GM12875 (cell line): ENCODE data around the gene NAA10.

ENCODE experiments used
- H3K4me3 ChIP-seq: one replicate; pipeline ENCODE4 v1.5.1; 2011; ENCODE audit warnings: low read depth, low read length, control low read depth
- TF ChIP-seq, protein P1 (sequence below): IDR thresholded peaks from 2 replicates; pipeline ENCODE4 v1.5.1; 2011; ENCODE audit warnings: low read depth, mild to moderate bottlenecking, control low read depth, inconsistent platforms, low read length, moderate library complexity, borderline replicate concordance; ENCODE audit not compliant: insufficient read depth

The NAA10 gene

DNA sequence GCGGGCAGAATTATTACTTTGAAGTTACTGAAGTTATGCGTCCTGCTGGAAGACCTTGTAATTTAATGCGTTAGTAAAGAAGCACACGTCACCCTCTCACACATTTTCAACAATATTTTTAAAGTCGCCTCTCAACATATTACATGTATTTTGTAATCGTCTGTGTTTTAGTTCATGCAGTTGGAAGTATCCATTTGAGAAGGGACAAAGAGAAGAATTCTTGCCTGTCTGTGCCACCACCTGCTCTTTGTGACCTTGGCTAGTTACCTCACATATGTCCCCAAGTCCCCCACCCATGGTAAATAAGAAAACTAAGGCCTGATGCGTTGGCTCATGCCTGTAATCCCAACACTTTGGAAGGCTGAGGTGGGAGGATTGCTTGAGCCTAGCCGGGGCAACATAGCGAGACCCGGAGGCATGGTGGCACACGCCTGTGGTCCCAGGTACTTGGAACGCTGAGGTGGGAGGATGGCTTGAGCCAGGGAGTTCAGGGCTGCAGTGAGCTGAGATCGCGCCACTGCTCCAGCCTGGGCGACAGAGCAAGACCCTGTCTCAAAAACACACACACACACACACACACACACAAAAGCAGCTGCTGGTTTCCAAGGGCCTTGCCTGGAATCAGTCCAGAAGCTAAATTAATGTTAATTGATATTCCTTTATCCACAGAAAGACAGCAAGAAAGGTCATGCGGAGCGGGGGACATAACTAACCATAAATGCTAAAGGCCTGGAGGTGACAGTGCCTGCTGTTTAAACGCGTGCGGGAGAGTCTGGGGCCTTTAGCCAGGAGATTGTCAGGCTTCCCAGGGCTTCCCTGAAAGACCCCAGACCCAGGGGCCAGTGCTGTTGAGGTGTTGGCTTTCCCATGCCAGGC lies 38.5 kb upstream of the NAA10 start:
- H3K4me3 ChIP-seq, result peak overlapping the region; percentile 100
- TF ChIP-seq, protein P1, sequence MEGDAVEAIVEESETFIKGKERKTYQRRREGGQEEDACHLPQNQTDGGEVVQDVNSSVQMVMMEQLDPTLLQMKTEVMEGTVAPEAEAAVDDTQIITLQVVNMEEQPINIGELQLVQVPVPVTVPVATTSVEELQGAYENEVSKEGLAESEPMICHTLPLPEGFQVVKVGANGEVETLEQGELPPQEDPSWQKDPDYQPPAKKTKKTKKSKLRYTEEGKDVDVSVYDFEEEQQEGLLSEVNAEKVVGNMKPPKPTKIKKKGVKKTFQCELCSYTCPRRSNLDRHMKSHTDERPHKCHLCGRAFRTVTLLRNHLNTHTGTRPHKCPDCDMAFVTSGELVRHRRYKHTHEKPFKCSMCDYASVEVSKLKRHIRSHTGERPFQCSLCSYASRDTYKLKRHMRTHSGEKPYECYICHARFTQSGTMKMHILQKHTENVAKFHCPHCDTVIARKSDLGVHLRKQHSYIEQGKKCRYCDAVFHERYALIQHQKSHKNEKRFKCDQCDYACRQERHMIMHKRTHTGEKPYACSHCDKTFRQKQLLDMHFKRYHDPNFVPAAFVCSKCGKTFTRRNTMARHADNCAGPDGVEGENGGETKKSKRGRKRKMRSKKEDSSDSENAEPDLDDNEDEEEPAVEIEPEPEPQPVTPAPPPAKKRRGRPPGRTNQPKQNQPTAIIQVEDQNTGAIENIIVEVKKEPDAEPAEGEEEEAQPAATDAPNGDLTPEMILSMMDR, result no peak

DNA sequence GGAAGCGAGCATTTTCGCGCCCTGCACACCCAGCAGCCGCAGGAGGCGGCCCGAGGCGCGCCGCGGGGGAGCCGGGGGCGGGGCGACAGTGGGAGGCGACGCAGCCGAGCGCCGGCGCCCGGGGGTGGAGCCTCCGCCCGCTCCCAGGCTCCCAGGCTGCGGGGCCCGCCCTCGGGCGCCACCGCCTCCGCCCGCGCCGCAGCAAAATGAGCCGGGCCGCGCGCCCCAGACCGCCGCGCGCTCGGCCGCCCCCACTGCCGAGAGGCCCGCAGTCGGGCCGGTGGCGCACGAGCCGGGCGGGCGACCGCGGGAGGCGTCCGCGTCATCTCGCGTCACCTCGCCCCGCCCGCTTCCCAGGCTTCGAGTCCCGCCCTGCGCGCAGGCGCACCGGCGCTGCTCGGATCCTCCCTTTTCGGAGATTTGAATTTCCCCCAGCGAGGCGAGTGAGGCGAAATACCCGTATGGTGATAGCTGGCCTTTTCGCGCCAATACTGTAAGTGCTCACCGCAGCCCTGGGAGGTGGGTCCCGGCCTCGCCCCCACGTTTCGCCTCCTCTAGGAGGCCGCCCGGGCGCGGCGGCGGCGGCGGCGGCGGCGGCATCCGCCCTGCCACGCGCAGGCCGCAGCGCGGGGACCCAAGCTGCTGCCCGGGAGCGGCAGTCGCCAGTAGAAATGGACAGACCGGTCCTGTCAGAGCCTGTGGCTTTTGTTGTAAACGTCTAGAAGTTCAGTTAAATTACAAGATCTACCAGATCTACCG lies 37.7 kb upstream of the NAA10 start, which contains the start of gene TMEM187:
Gene TMEM187, plus strand, starts transcription at position 387 of the 759 bp plus-strand sequence. CDS start 9,309 bp downstream, outside the sequence.
- peak within 1 kb of the TSS; percentile 100 for H3K4me3 ChIP-seq
- TF ChIP-seq, protein P1, result no peak

DNA sequence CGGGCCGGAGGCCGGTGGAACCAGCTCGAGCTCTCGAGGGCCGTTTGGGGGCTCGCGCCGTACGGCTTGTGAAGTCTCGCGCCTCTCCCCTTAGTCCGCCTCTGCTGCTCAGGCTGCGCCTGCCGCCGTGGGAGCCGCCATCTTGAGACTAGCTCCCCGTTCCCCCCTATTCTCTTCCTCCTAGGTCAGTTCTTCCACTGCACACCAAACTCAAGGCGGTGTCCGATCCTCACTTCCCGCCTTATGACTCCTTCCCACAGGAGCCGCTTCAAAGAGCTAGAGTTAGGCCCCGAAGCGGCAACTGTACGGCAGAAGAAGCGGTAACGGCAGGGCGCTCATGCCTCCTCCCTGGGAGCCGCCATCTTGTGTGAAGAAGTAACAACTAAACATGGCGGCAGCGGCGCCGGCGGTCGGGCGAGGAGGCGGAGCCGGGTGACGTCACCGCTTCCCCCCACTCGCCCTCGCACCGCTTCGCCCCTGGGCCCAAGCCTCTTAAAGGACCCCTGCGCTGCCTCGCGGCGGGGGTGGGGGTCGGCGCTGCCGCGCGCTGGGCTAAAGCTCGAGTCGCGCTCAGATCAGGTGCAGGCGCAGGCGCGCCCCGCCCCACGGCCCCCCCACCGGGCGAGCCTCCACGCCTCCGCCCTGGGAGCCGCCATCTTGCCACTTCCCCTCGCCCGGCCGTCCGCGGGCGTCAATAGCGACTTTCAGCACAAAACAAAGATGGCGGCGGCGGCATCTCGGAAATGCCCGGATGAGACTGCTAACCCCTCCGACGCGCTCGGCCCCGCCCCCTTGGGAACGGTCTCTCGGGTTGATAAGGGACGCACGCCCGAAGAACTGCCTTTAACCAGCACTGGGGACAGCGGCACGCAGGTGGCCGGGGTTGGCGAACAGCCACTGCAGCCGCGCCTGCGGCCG lies 36.9 kb upstream of the NAA10 start, which contains the start of gene HCFC1:
Gene HCFC1, minus strand, starts transcription at position 369 of the 918 bp plus-strand sequence. CDS start 978 bp downstream, outside the sequence.
- TF ChIP-seq, protein P1, result no peak
- peak within 1 kb of the TSS; percentile 100 for H3K4me3 ChIP-seq

DNA sequence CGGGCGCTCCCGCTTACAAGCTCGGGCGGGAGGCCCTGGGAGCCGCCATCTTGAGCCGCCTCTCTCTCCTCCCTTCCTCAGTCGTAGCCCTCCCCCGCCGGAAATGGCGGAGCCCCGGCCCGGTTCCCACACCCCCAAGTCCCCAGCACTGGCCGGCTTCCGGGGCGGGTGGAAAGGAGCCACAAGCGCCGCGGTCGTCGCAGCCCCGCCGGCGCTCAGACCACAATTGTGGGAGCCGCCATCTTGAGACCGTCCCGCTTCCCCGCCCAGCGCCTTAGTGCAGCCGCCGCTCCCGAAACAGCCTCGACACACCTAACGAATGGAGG lies 36.2 kb upstream of the NAA10 start:
- H3K4me3 ChIP-seq, result peak overlapping the region; percentile 100
- TF ChIP-seq, protein P1, result no peak

DNA sequence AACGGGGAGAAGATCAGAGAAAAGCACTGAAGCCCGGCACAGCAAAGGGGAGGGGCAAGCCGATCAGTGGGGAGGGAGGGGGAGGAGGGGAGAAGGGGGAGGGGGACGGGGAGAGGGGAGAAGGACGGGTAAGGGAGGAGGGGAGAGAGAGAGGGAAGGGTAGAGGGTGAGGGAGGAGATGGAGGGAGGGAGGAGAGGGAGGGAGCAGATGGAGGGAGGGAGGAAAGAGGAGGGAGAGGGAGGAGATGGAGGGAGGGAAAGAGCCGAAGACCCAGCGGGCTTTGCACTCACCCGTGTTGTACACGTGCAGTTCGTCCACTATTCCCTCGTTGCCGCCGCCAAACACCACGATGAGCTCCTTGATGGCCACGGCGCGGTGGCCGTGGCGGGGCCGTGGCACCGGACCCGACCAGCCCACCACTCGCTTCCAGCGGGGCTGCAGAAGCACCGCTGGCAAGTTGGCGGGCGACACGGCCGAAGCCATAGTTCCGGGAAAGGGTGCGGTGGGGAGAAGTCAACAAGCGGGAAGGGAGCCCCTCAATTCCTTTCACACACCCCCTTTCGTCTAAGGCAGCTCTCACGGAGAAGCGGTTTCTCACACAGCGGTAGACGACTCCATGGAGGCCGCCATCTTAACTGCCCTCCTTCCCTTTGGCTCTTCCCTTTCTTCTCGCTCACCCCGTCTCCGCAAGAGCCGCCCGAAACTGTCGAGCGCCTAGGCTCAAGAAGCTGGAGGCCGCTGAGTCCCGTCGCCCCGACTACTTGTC lies 35.7 kb upstream of the NAA10 start:
- H3K4me3 ChIP-seq, result peak overlapping the region; percentile 100
- TF ChIP-seq, protein P1, result no peak

DNA sequence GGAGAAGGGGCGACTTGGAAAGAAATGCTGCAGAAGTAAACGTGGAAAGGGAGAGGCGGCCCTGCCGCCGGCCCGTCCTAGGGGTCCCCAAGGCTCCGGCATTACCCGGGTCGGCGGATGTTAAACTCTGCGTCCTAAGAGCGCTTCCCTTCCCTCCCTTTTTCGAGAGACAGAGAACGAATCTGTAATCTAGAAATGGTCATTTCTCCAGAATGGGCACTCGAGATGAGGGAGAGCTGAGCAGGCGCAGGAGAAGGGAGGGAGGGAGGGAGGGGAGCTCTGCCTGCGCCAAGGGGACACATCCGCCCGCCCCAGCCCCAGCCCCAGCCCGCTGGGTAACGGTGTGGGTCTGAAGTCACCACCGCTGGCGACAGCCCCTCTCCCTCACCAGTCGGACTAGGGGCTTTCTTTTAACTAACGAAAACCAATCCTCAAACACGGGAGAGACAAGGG lies 35.1 kb upstream of the NAA10 start:
- TF ChIP-seq, protein P1, result no peak
- peak overlapping the region; percentile 100 for H3K4me3 ChIP-seq
